ENCODE measurements around the gene ZYG11B.

GRCh38 chr1:52702886-52703787 is 23.1 kb upstream of the ZYG11B start:
- TF ChIP-seq CTCF (conservative IDR thresholded peaks at IDR 0.05) (no peak), ZFX (IDR thresholded peaks at IDR 0.05) (no peak)

All from C4-2B (cell line).